ENCODE measurements around the gene CARS1. TPM values are rescaled to one million over a fixed set of nuclear protein-coding genes. Genes with fewer than 3 reads are reported as not detected.

CARS1 gene
- total RNA-seq, 4 donors from 2014 or later = 29.3 to 50.4 (median 36.4) TPM

GRCh38 chr11:3002351-3002861 lies 54.8 kb downstream of the CARS1 start:
- no peaks in the 10 kb centered on the region for H3K9me3 ChIP-seq

DNA sequence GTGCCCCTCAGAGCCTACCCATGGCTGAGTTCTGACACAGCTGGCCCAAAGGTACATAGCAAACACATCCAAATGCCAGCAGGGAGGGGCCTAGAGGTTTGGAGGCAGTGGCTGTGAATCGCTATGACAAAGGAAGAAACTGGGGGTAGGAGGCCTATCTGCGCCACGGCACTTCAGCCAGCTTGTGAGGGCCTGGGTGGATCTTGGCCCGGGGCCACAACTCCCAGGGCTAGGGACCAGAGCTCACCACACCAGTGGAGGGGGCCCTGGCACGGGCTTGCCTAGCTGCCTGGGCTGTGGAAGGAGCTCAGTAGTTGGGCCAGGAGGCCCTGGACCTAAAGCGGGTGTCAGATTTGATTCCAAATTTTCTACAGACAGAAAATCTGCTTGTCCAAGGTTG lies 55.7 kb downstream of the CARS1 start:
- H3K4me1 ChIP-seq = peaks cover 0 to 32% (median 16%) of the 10 kb centered on the region in 4 donors
- WGBS, 2 donors = 47 to 49% methylated on average over 6 of the region's 6 CpGs
- H3K9me3 ChIP-seq = no peaks in the 10 kb centered on the region
- DNase-seq (ENCODE audit: low spot score in 2 of 2) = no peak
- no peak overlapping the region for H3K4me3 ChIP-seq
- peaks cover 0 to 71% (median 8%) of the 10 kb centered on the region in 3 donors for H3K36me3 ChIP-seq
- peak overlapping the region; percentile 41 to 93 (median 74) for H3K27ac ChIP-seq
- no peaks in the 10 kb centered on the region for H3K27me3 ChIP-seq
- peak in 1 of 2 donors; percentile 61 for TF ChIP-seq EP300 (IDR thresholded peaks at IDR 0.05)
- no peak for TF ChIP-seq POLR2A (IDR thresholded peaks at IDR 0.05)

More at GRCh38 chr11:3002351-3002861, 54.8 kb downstream of the CARS1 start:
- H3K27me3 ChIP-seq = no peaks in the 10 kb centered on the region
- no peak overlapping the region for H3K4me3 ChIP-seq
- DNase-seq (ENCODE audit: low spot score in 2 of 2) = no peak
- H3K27ac ChIP-seq = peak overlapping the region; percentile 41 to 93 (median 74)
- TF ChIP-seq, protein P1, sequence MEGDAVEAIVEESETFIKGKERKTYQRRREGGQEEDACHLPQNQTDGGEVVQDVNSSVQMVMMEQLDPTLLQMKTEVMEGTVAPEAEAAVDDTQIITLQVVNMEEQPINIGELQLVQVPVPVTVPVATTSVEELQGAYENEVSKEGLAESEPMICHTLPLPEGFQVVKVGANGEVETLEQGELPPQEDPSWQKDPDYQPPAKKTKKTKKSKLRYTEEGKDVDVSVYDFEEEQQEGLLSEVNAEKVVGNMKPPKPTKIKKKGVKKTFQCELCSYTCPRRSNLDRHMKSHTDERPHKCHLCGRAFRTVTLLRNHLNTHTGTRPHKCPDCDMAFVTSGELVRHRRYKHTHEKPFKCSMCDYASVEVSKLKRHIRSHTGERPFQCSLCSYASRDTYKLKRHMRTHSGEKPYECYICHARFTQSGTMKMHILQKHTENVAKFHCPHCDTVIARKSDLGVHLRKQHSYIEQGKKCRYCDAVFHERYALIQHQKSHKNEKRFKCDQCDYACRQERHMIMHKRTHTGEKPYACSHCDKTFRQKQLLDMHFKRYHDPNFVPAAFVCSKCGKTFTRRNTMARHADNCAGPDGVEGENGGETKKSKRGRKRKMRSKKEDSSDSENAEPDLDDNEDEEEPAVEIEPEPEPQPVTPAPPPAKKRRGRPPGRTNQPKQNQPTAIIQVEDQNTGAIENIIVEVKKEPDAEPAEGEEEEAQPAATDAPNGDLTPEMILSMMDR (IDR thresholded peaks at IDR 0.05) = no peak
- TF ChIP-seq POLR2A (IDR thresholded peaks at IDR 0.05) = no peak
- TF ChIP-seq EP300 (IDR thresholded peaks at IDR 0.05) = no peak
- 82 to 86% methylated on average over 8 of the region's 8 CpGs for WGBS, 2 donors
- H3K36me3 ChIP-seq = peaks cover 0 to 80% (median 8%) of the 10 kb centered on the region in 3 donors
- peaks cover 0 to 32% (median 16%) of the 10 kb centered on the region in 4 donors for H3K4me1 ChIP-seq

GRCh38 chr11:3000032-3000961 lies 56.9 kb downstream of the CARS1 start:
- H3K36me3 ChIP-seq = peaks cover 0 to 59% (median 8%) of the 10 kb centered on the region in 3 donors
- TF ChIP-seq, protein P1 (IDR thresholded peaks at IDR 0.05) = peak in 1 of 5 experiments; percentile 11
- TF ChIP-seq POLR2A (IDR thresholded peaks at IDR 0.05) (no peak), EP300 (IDR thresholded peaks at IDR 0.05) (peak; percentile 38 to 57)
- 44 to 47% methylated on average over 16 to 17 of the region's 17 CpGs for WGBS, 2 donors
- peak overlapping the region; percentile 49 to 93 (median 74) for H3K27ac ChIP-seq
- H3K9me3 ChIP-seq = no peaks in the 10 kb centered on the region
- no peaks in the 10 kb centered on the region for H3K27me3 ChIP-seq
- DNase-seq (ENCODE audit: low spot score in 2 of 2) = no peak
- peaks cover 0 to 32% (median 16%) of the 10 kb centered on the region in 4 donors for H3K4me1 ChIP-seq
- no peak overlapping the region for H3K4me3 ChIP-seq

DNA sequence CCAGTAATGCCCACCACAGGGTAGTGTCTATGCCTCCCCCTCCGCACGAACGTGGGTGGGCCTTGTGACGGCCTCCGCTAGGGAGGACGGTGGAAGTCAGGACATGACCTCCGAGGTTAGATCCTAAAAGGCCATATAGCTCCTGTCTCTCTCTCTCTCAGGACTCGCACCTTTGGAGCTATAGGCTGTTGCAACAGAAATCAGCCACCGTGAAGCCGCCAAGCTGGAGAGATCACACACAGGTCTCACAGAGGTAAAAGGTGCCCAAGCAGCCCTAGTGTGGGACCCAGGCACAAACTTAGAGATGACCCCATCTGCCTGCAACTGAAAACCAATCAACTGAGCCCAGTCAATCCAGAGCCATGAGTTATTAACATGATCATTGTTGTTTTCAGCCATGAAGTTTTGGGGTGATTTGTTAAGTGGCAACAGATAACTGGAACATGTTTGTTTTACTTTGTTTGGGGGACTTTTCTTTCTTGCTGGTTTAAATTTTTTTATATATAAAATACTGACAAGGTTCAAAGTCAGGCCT lies 57.7 kb downstream of the CARS1 start:
- no peak for DNase-seq (ENCODE audit: low spot score in 2 of 2)
- TF ChIP-seq EP300 (IDR thresholded peaks at IDR 0.05) (no peak), POLR2A (IDR thresholded peaks at IDR 0.05) (no peak)
- TF ChIP-seq, protein P1 (IDR thresholded peaks at IDR 0.05) = no peak
- Histone ChIP-seq H3K4me1 (peaks cover 0 to 32% (median 16%) of the 10 kb centered on the region in 4 donors), H3K9me3 (no peaks in the 10 kb centered on the region), H3K4me3 (no peak overlapping the region), H3K36me3 (peaks cover 0 to 53% (median 8%) of the 10 kb centered on the region in 3 donors), H3K27me3 (no peaks in the 10 kb centered on the region), H3K27ac (peak overlapping the region in 3 of 4 donors; percentile 49 to 93 (median 88))
- WGBS, 2 donors = 78 to 81% methylated on average over 10 of the region's 10 CpGs

- Histone ChIP-seq H3K36me3 (peaks cover 0 to 41% (median 8%) of the 10 kb centered on the region in 3 donors), H3K27me3 (no peaks in the 10 kb centered on the region), H3K9me3 (no peaks in the 10 kb centered on the region), H3K4me1 (peaks cover 0 to 32% (median 16%) of the 10 kb centered on the region in 4 donors), H3K4me3 (no peak overlapping the region), H3K27ac (peak overlapping the region in 2 of 4 donors; percentile 49 to 88)
- 82 to 84% methylated on average over 6 to 7 of the region's 7 CpGs for WGBS, 2 donors
- TF ChIP-seq EP300 (IDR thresholded peaks at IDR 0.05) = no peak
- TF ChIP-seq, protein P1 (IDR thresholded peaks at IDR 0.05) = no peak
- TF ChIP-seq POLR2A (IDR thresholded peaks at IDR 0.05) = no peak
- DNase-seq (ENCODE audit: low spot score in 2 of 2) = no peak
Observed at GRCh38 chr11:2998073-2998850, 59.0 kb downstream of the CARS1 start.

All from tibial nerve (tissue), 4 donors.